WTC11 (cell line): ENCODE measurements around the gene DMTF1. TPM values are rescaled to one million over a fixed set of nuclear protein-coding genes. Genes with fewer than 3 reads are reported as not detected.

ENCODE experiments used
- ATAC-seq: fragments of 200-7000 bp; cut with Tn5 transposase; 2 replicates; pipeline ENCODE4 v1.10.0; 2021; ENCODE audit warnings: mild to moderate bottlenecking, moderate library complexity
- CTCF ChIA-PET: fragments of 300-600 bp; sonication (Branson Sonifier 250); formaldehyde crosslinking; loops from one replicate; lab custom pipeline; 2021; ENCODE audit warnings: antibody characterized with exemption; lab: Charles Lee
- POLR2A ChIA-PET: fragments of 350-600 bp; sonication (Branson Sonifier 250); formaldehyde crosslinking; loops from one replicate; lab custom pipeline; 2021; ENCODE audit warnings: antibody characterized with exemption; lab: Charles Lee
- DNase-seq: peaks from one replicate; pipeline ENCODE4 v3.0.0; 2021; ENCODE audit warnings: low spot score
- H3K27ac Mint-ChIP-seq: 2 replicates; pipeline ENCODE4 v1.8.0; 2021; ENCODE audit warnings: mixed read lengths
- H3K27me3 Mint-ChIP-seq: 2 replicates; pipeline ENCODE4 v1.8.0; 2021; ENCODE audit warnings: low read depth, mild to moderate bottlenecking, moderate library complexity, mixed read lengths
- H3K36me3 Mint-ChIP-seq: 2 replicates; pipeline ENCODE4 v1.8.0; 2021; ENCODE audit warnings: mixed read lengths
- H3K4me1 Mint-ChIP-seq: 2 replicates; pipeline ENCODE4 v1.8.0; 2022; ENCODE audit warnings: mixed read lengths
- H3K4me3 Mint-ChIP-seq: 2 replicates; pipeline ENCODE4 v1.8.0; 2021; ENCODE audit warnings: mild to moderate bottlenecking, moderate library complexity, mixed read lengths
- H3K9me3 Mint-ChIP-seq: 2 replicates; pipeline ENCODE4 v1.8.0; 2021; ENCODE audit warnings: mixed read lengths
- AR ChIP-seq: fragments of 250-450 bp; sonication (Bioruptor Pico); IDR thresholded peaks from 2 replicates; pipeline ENCODE4 v1.9.0; 2021; ENCODE audit warnings: mild to moderate bottlenecking
- ATF1 ChIP-seq: sonication (generic); formaldehyde crosslinking; IDR thresholded peaks from 2 replicates; pipeline ENCODE4 v1.8.1; 2023; ENCODE audit warnings: mild to moderate bottlenecking, moderate library complexity, missing genetic modification reagents
- E2F5 ChIP-seq: sonication (generic); formaldehyde crosslinking; IDR thresholded peaks from 2 replicates; pipeline ENCODE4 v1.8.1; 2022; ENCODE audit warnings: mild to moderate bottlenecking, moderate library complexity, missing genetic modification reagents
- EMX1 ChIP-seq: fragments of 250-450 bp; sonication (Bioruptor Pico); IDR thresholded peaks from 2 replicates; pipeline ENCODE4 v1.8.0; 2021; ENCODE audit warnings: mild to moderate bottlenecking
- ESRRA ChIP-seq: sonication (generic); formaldehyde crosslinking; IDR thresholded peaks from 2 replicates; pipeline ENCODE4 v1.8.1; 2022; ENCODE audit warnings: mild to moderate bottlenecking, missing genetic modification reagents, borderline replicate concordance
- ETV6 ChIP-seq: sonication (generic); formaldehyde crosslinking; IDR thresholded peaks from 2 replicates; pipeline ENCODE4 v1.8.1; 2022; ENCODE audit warnings: mild to moderate bottlenecking, missing genetic modification reagents
- FOXK1 ChIP-seq: sonication (generic); formaldehyde crosslinking; IDR thresholded peaks from 2 replicates; pipeline ENCODE4 v1.8.0; 2022; ENCODE audit warnings: mild to moderate bottlenecking, moderate library complexity, missing genetic modification reagents
- GABPB1 ChIP-seq: sonication (generic); formaldehyde crosslinking; IDR thresholded peaks from 2 replicates; pipeline ENCODE4 v1.8.1; 2023; ENCODE audit warnings: mild to moderate bottlenecking, missing genetic modification reagents
- MYBL2 ChIP-seq: sonication (generic); formaldehyde crosslinking; IDR thresholded peaks from 2 replicates; pipeline ENCODE4 v1.8.1; 2023; ENCODE audit warnings: mild to moderate bottlenecking, moderate library complexity, missing genetic modification reagents
- NFATC4 ChIP-seq: fragments of 250-450 bp; sonication (Bioruptor Pico); IDR thresholded peaks from 2 replicates; pipeline ENCODE4 v1.9.0; 2021; ENCODE audit warnings: mild to moderate bottlenecking
- NFYB ChIP-seq: sonication (generic); formaldehyde crosslinking; conservative IDR thresholded peaks from 2 replicates; pipeline ENCODE4 v1.8.0; 2022; ENCODE audit warnings: low read depth, missing genetic modification reagents
- NR1H2 ChIP-seq: sonication (generic); formaldehyde crosslinking; IDR thresholded peaks from 2 replicates; pipeline ENCODE4 v1.9.0; 2021; ENCODE audit warnings: mild to moderate bottlenecking, moderate library complexity, missing genetic modification reagents
- NR2C2 ChIP-seq: sonication (generic); formaldehyde crosslinking; IDR thresholded peaks from 2 replicates; pipeline ENCODE4 v1.8.0; 2022; ENCODE audit warnings: mild to moderate bottlenecking, missing genetic modification reagents
- SMAD4 ChIP-seq: sonication (generic); formaldehyde crosslinking; IDR thresholded peaks from 2 replicates; pipeline ENCODE4 v1.8.0; 2022; ENCODE audit warnings: mild to moderate bottlenecking, missing genetic modification reagents
- TCF7 ChIP-seq: sonication (generic); formaldehyde crosslinking; IDR thresholded peaks from 2 replicates; pipeline ENCODE4 v1.8.0; 2022; ENCODE audit warnings: mild to moderate bottlenecking, low read depth, missing genetic modification reagents, moderate library complexity
- TP53 ChIP-seq: sonication (generic); formaldehyde crosslinking; IDR thresholded peaks from 2 replicates; pipeline ENCODE4 v1.8.1; 2023; ENCODE audit warnings: mild to moderate bottlenecking, missing genetic modification reagents
- USF2 ChIP-seq: sonication (generic); formaldehyde crosslinking; IDR thresholded peaks from 2 replicates; pipeline ENCODE4 v1.8.1; 2023; ENCODE audit warnings: mild to moderate bottlenecking, missing genetic modification reagents, moderate library complexity
- ZBTB43 ChIP-seq: sonication (generic); formaldehyde crosslinking; IDR thresholded peaks from 2 replicates; pipeline ENCODE4 v1.8.1; 2023; ENCODE audit warnings: mild to moderate bottlenecking, missing genetic modification reagents
- ZNF121 ChIP-seq: sonication (generic); formaldehyde crosslinking; IDR thresholded peaks from 2 replicates; pipeline ENCODE4 v1.8.0; 2023; ENCODE audit warnings: missing genetic modification reagents
- ZNF138 ChIP-seq: sonication (generic); formaldehyde crosslinking; conservative IDR thresholded peaks from 2 replicates; pipeline ENCODE4 v1.8.1; 2022; ENCODE audit warnings: mild to moderate bottlenecking, moderate library complexity, missing genetic modification reagents
- ZNF232 ChIP-seq: sonication (generic); formaldehyde crosslinking; IDR thresholded peaks from 2 replicates; pipeline ENCODE4 v1.8.0; 2022; ENCODE audit warnings: mild to moderate bottlenecking, missing genetic modification reagents
- ZNF317 ChIP-seq: sonication (generic); formaldehyde crosslinking; IDR thresholded peaks from 2 replicates; pipeline ENCODE4 v1.8.1; 2023; ENCODE audit warnings: low read depth, mild to moderate bottlenecking, moderate library complexity, missing genetic modification reagents, borderline replicate concordance
- ZNF396 ChIP-seq: fragments of 250-450 bp; sonication (Bioruptor Pico); IDR thresholded peaks from 2 replicates; pipeline ENCODE4 v1.8.0; 2021; ENCODE audit warnings: mild to moderate bottlenecking, moderate library complexity, borderline replicate concordance
- ZNF416 ChIP-seq: fragments of 250-450 bp; sonication (Bioruptor Pico); IDR thresholded peaks from 2 replicates; pipeline ENCODE4 v1.9.0; 2021; ENCODE audit warnings: mild to moderate bottlenecking, inconsistent platforms
- ZNF423 ChIP-seq: fragments of 250-450 bp; sonication (Bioruptor Pico); IDR thresholded peaks from 2 replicates; pipeline ENCODE4 v2.1.2; 2022; ENCODE audit warnings: mild to moderate bottlenecking, moderate library complexity
- total RNA-seq: library from RNA; stranded (reverse); gene quantifications from 3 replicates; pipeline ENCODE4 v1.2.3, GENCODE V29; 2021

Gene DMTF1
- total RNA-seq, 1 experiment from 2014 or later, result 79.3 TPM

GRCh38 chr7:87148332-87148955 is 3.8 kb upstream of the DMTF1 start:
- Mint-ChIP-seq H3K4me3 (no peak overlapping the region), H3K4me1 (peaks cover 23% of the 10 kb centered on the region; the same call in 1 of the 2 replicates), H3K27ac (no peak overlapping the region), H3K36me3 (peaks cover 6% of the 10 kb centered on the region), H3K9me3 (no peaks in the 10 kb centered on the region), H3K27me3 (no peaks in the 10 kb centered on the region)
- CTCF ChIA-PET, result interaction anchor here (0.8 to 3.6 kb wide), 16 partner anchors 12 to 243 kb away, joined by 3 to 34 read pairs (median 4); partner anchors contain the start of gene ELAPOR2
- POLR2A ChIA-PET, result no interaction called here
- no peak for ATAC-seq
- DNase-seq, result no peak
- no peak for TF ChIP-seq NFATC4 (CRISPR knock-in tag)
- TF ChIP-seq AR (CRISPR knock-in tag), result no peak
- TF ChIP-seq ZNF416 (CRISPR knock-in tag), result no peak
- no peak for TF ChIP-seq USF2 (CRISPR knock-in tag)
- TF ChIP-seq ZNF423 (CRISPR knock-in tag), result no peak
- TF ChIP-seq FOXK1 (CRISPR knock-in tag), result no peak
- no peak for TF ChIP-seq ZNF396 (CRISPR knock-in tag)
- TF ChIP-seq E2F5 (CRISPR knock-in tag), result no peak
- TF ChIP-seq SMAD4 (CRISPR knock-in tag), result no peak
- TF ChIP-seq ZBTB43 (CRISPR knock-in tag), result no peak
- no peak for TF ChIP-seq TP53 (CRISPR knock-in tag)
- no peak for TF ChIP-seq ATF1 (CRISPR knock-in tag)
- TF ChIP-seq MYBL2 (CRISPR knock-in tag), result no peak
- no peak for TF ChIP-seq ZNF138 (CRISPR knock-in tag)
- TF ChIP-seq ZNF121 (CRISPR knock-in tag), result no peak
- TF ChIP-seq ZNF232 (CRISPR knock-in tag), result no peak

GRCh38 chr7:87151002-87151728 is 1.1 kb upstream of the DMTF1 start:
- DNase-seq (no peak), ATAC-seq (no peak)
- Mint-ChIP-seq H3K27me3 (no peaks in the 10 kb centered on the region), H3K4me3 (peak overlapping the region; percentile 94), H3K4me1 (peaks cover 41% of the 10 kb centered on the region), H3K9me3 (no peaks in the 10 kb centered on the region), H3K27ac (peak overlapping the region; percentile 99), H3K36me3 (peaks cover 10% of the 10 kb centered on the region)
- CTCF ChIA-PET, result no interaction called here
- POLR2A ChIA-PET, result interaction anchor here (1.0 to 2.1 kb wide), 3 partner anchors 11 to 69 kb away, joined by 3 to 24 read pairs (median 6); partner anchors contain the start of gene TMEM243
- TF ChIP-seq ZNF423 (CRISPR knock-in tag), result no peak
- no peak for TF ChIP-seq EMX1 (CRISPR knock-in tag)
- no peak for TF ChIP-seq ESRRA (CRISPR knock-in tag)
- no peak for TF ChIP-seq NFYB (CRISPR knock-in tag)
- no peak for TF ChIP-seq AR (CRISPR knock-in tag)
- no peak for TF ChIP-seq NR2C2
- TF ChIP-seq ETV6, result no peak
- TF ChIP-seq GABPB1 (CRISPR knock-in tag), result no peak
- TF ChIP-seq TCF7, result no peak
- no peak for TF ChIP-seq ATF1 (CRISPR knock-in tag)
- no peak for TF ChIP-seq NR1H2 (CRISPR knock-in tag)
- TF ChIP-seq ZNF317 (CRISPR knock-in tag), result no peak
